Smooth muscle cell (in vitro differentiated cells): ENCODE data around the gene PLAGL2. TPM values are rescaled to one million over a fixed set of nuclear protein-coding genes. Genes with fewer than 3 reads are reported as not detected.

Source experiments
- DNase-seq: peaks from one replicate; lab custom pipeline; 2025; ENCODE audit not compliant: unreplicated experiment; lab: John Stamatoyannopoulos, UW
- H2AFZ ChIP-seq: fragments of 200-600 bp; sonication (generic); 2 replicates; pipeline ENCODE4 v1.6.0; 2016; ENCODE audit warnings: antibody characterized with exemption, low read depth, mild to moderate bottlenecking
- H3F3A ChIP-seq: fragments of 200-600 bp; sonication (generic); 2 replicates; pipeline ENCODE4 v1.6.0; 2017; ENCODE audit warnings: antibody characterized with exemption, low read depth
- H3K27ac ChIP-seq: fragments of 200-600 bp; sonication (generic); 2 replicates; pipeline ENCODE4 v1.5.1; 2016; ENCODE audit warnings: low read depth, mild to moderate bottlenecking
- H3K27me3 ChIP-seq: fragments of 200-600 bp; sonication (generic); 2 replicates; pipeline ENCODE4 v1.6.1; 2016; ENCODE audit warnings: low read depth, mild to moderate bottlenecking
- H3K36me3 ChIP-seq: fragments of 200-600 bp; sonication (generic); 2 replicates; pipeline ENCODE4 v1.5.1; 2016; ENCODE audit warnings: low read depth
- H3K4me1 ChIP-seq: fragments of 200-600 bp; sonication (generic); 2 replicates; pipeline ENCODE4 v1.5.1; 2016; ENCODE audit warnings: low read depth
- H3K4me2 ChIP-seq: fragments of 200-600 bp; sonication (generic); 2 replicates; pipeline ENCODE4 v1.6.0; 2016; ENCODE audit warnings: mild to moderate bottlenecking
- H3K4me3 ChIP-seq: fragments of 200-600 bp; sonication (generic); 2 replicates; pipeline ENCODE4 v1.5.1; 2016; ENCODE audit warnings: mild to moderate bottlenecking
- H3K79me2 ChIP-seq: fragments of 200-600 bp; sonication (generic); 2 replicates; pipeline ENCODE4 v1.6.0; 2016; ENCODE audit warnings: low read depth, mild to moderate bottlenecking
- H3K9ac ChIP-seq: fragments of 200-600 bp; sonication (generic); 2 replicates; pipeline ENCODE4 v1.6.0; 2016; ENCODE audit warnings: low read depth
- H3K9me3 ChIP-seq: fragments of 200-600 bp; sonication (generic); replicated peaks from 2 replicates; pipeline ENCODE4 v1.5.1; 2016; ENCODE audit warnings: low read depth
- H4K20me1 ChIP-seq: fragments of 200-600 bp; sonication (generic); 2 replicates; pipeline ENCODE4 v1.6.0; 2016; ENCODE audit warnings: low read depth
- CTCF ChIP-seq: fragments of 200-600 bp; sonication (generic); IDR thresholded peaks from 2 replicates; pipeline ENCODE4 v1.5.1; 2017; ENCODE audit warnings: borderline replicate concordance, mild to moderate bottlenecking, antibody characterized with exemption; ENCODE audit not compliant: insufficient read depth, poor library complexity, severe bottlenecking
- WGBS: methylation state at CpG from one replicate; pipeline ENCODE4 v1.1.7; 2016; ENCODE audit warnings: low lambda C conversion rate; 5-methylcytosine and 5-hydroxymethylcytosine counted together
- polyA plus RNA-seq: library from polyadenylated mRNA; unstranded; fragments of >200 nt; fragmentation: Nextera tagmentation; extraction: Ambion mirVana; gene quantifications from 2 replicates; pipeline ENCODE4 v1.2.1, GENCODE V29; 2016
- total RNA-seq: library from RNA; depleted of rRNA; stranded (reverse); fragments of >200 nt; gene quantifications from 2 replicates; pipeline ENCODE4 v1.2.3, GENCODE V29; 2014

Gene PLAGL2
- total and polyA plus RNA-seq, 2 experiments from 2014 or later: 10.4 to 18.7 TPM

DNA sequence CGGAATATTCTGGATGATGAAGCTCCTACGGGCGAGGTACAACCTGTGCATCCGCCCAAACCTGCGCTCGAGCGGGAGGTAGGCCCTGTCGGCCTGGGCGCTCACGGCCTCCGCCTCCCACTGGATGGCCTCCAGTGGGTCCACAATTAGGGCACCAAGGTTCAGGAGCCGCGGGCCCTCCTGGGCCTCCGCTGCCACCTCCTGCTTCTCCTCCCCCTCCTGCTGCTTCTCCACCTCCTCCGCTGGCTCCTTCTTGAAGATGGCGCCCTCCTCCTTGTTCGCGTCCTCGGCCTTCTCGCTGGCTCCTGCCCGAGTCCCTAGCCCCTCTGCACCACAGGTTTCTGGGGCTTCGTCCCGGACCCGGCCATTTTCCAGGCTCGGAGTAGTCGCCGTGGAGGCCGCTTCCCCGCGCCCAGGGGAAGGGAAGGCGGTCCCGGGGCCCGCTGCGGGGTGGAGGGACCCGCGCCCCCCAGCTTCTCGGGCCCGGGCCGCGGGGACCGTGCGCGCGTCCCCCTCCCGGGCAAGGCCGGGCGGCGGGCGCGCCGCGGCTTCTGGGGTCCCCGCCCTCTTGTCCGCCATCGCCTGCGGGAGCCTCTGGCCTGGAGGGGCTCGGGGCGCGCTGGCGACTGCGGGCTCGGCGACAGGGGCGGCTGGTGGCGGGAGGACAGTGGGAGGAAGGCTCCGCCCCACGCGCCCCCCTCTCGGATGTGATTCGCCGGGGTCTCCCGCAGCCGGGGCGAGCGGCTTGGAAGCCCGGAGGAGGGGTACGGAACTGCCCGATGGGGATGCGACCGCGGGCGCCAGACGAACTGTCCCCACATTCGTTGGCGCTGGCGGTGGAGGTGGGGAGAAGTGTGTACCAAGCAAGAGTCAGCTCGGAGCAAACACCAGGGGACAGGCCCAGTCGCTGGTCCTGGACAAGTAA lies 17.6 kb downstream of the PLAGL2 start:
- Histone ChIP-seq H3K9ac (peak overlapping the region; percentile 79), H3K9me3 (no peaks in the 10 kb centered on the region), H2AFZ (peak overlapping the region; percentile 89), H3K27ac (peak overlapping the region; percentile 74), H4K20me1 (peaks cover under 1% of the 10 kb centered on the region), H3K27me3 (no peaks in the 10 kb centered on the region), H3K36me3 (no peaks in the 10 kb centered on the region), H3K79me2 (peaks cover 10% of the 10 kb centered on the region), H3K4me3 (peak overlapping the region; percentile 83), H3K4me1 (peaks cover 13% of the 10 kb centered on the region), H3F3A (peaks cover 42% of the 10 kb centered on the region), H3K4me2 (peak overlapping the region; percentile 98)
- 8% methylated on average over 84 of the region's 88 CpGs for WGBS
- DNase-seq: peak; percentile 34
- TF ChIP-seq CTCF: no peak

DNA sequence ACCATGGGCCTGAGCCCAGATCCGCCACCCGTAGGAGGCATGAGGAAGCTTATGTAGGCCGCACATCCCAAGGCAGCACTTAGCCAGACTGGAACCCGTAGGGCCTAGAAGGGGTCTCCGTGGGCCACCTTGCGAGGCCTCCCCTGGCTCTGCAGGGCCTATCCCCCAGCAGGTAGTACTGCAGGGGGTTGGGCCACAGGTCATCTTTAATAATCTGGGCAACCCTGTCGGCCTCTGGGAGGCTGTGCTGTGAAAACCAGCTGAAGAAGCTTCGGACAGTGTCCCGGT lies 18.5 kb downstream of the PLAGL2 start:
- no peaks in the 10 kb centered on the region for H3K36me3 ChIP-seq
- H3K27me3 ChIP-seq: no peaks in the 10 kb centered on the region
- no peak overlapping the region for H2AFZ ChIP-seq
- no peak for DNase-seq
- peaks cover 35% of the 10 kb centered on the region for H3F3A ChIP-seq
- no peak for TF ChIP-seq CTCF
- 94% methylated on average over 9 of the region's 9 CpGs for WGBS
- peak overlapping the region; percentile 83 for H3K4me3 ChIP-seq
- H3K4me1 ChIP-seq: peaks cover 13% of the 10 kb centered on the region
- no peaks in the 10 kb centered on the region for H4K20me1 ChIP-seq
- no peaks in the 10 kb centered on the region for H3K9me3 ChIP-seq
- peak overlapping the region; percentile 98 for H3K4me2 ChIP-seq
- peaks cover 10% of the 10 kb centered on the region for H3K79me2 ChIP-seq
- no peak overlapping the region for H3K27ac ChIP-seq
- H3K9ac ChIP-seq: peak overlapping the region; percentile 79

- Histone ChIP-seq H3K27me3 (no peaks in the 10 kb centered on the region), H4K20me1 (no peaks in the 10 kb centered on the region), H3K4me1 (peaks cover 13% of the 10 kb centered on the region), H2AFZ (no peak overlapping the region), H3K4me2 (peak overlapping the region; percentile 98), H3K27ac (no peak overlapping the region), H3K36me3 (no peaks in the 10 kb centered on the region), H3K4me3 (no peak overlapping the region), H3F3A (peaks cover 35% of the 10 kb centered on the region), H3K9me3 (no peaks in the 10 kb centered on the region), H3K79me2 (peaks cover 10% of the 10 kb centered on the region), H3K9ac (peak overlapping the region; percentile 79)
- WGBS: 98% methylated on average over 17 of the region's 17 CpGs
- no peak for DNase-seq
- no peak for TF ChIP-seq CTCF
Measured at GRCh38 chr20:32188376-32189122, 19.0 kb downstream of the PLAGL2 start.
